OCI-M2 (cell line): ENCODE results near the gene ANKMY1.

ENCODE experiments used
- DNase-seq: peaks from one replicate; lab custom pipeline; 2025; ENCODE audit not compliant: unreplicated experiment; lab: John Stamatoyannopoulos, UW

ANKMY1 gene

GRCh38 chr2:240451791-240452461 is 105.9 kb downstream of the ANKMY1 start:
- no peak for DNase-seq

- no peak for DNase-seq
Observed at GRCh38 chr2:240451108-240451611, 106.6 kb downstream of the ANKMY1 start.

GRCh38 chr2:240450532-240451107 is 107.2 kb downstream of the ANKMY1 start:
- no peak for DNase-seq

- no peak for DNase-seq
Observed at GRCh38 chr2:240449764-240450531, 107.8 kb downstream of the ANKMY1 start.

- DNase-seq = no peak
Observed at GRCh38 chr2:240448387-240449274, 109.2 kb downstream of the ANKMY1 start.

- DNase-seq = no peak
Observed at GRCh38 chr2:240447934-240448333, 109.9 kb downstream of the ANKMY1 start.

- DNase-seq = no peak
Observed at GRCh38 chr2:240447331-240447730, 110.5 kb downstream of the ANKMY1 start.

- no peak for DNase-seq
Observed at GRCh38 chr2:240446664-240447175, 111.1 kb downstream of the ANKMY1 start.

GRCh38 chr2:240445961-240446663 is 111.7 kb downstream of the ANKMY1 start:
- DNase-seq = no peak

- no peak for DNase-seq
Observed at GRCh38 chr2:240444464-240444863, 113.3 kb downstream of the ANKMY1 start.

- no peak for DNase-seq
Observed at GRCh38 chr2:240443891-240444301, 113.9 kb downstream of the ANKMY1 start.

- DNase-seq = no peak
Observed at GRCh38 chr2:240442891-240443715, 114.7 kb downstream of the ANKMY1 start.

GRCh38 chr2:240441993-240442411 is 115.8 kb downstream of the ANKMY1 start:
- DNase-seq = no peak

- DNase-seq = no peak
Observed at GRCh38 chr2:240441326-240441992, 116.3 kb downstream of the ANKMY1 start.

GRCh38 chr2:240440704-240441320 is 117.0 kb downstream of the ANKMY1 start:
- no peak for DNase-seq

- no peak for DNase-seq
Observed at GRCh38 chr2:240440251-240440650, 117.5 kb downstream of the ANKMY1 start.

- no peak for DNase-seq
Observed at GRCh38 chr2:240439698-240440151, 118.1 kb downstream of the ANKMY1 start.
